Osteoblast (primary cell): ENCODE data around the gene GLI3. TPM values are rescaled to one million over a fixed set of nuclear protein-coding genes. Genes with fewer than 3 reads are reported as not detected.

Experiments used
- DNase-seq: peaks from one replicate; pipeline ENCODE4 v3.0.0; 2011; ENCODE audit warnings: low spot score, mixed read lengths; ENCODE audit not compliant: insufficient read length; ENCODE audit errors: missing footprints
- H2AFZ ChIP-seq: 2 replicates; pipeline ENCODE4 v1.6.0; 2011; ENCODE audit warnings: mild to moderate bottlenecking, low read length
- H3K27ac ChIP-seq: 2 replicates; pipeline ENCODE4 v1.5.1; 2011; ENCODE audit warnings: mild to moderate bottlenecking, low read depth, low read length, moderate library complexity
- H3K27me3 ChIP-seq: 2 replicates; pipeline ENCODE4 v1.6.0; 2012; ENCODE audit warnings: mild to moderate bottlenecking, control low read depth, inconsistent platforms, low read length, moderate library complexity; ENCODE audit not compliant: insufficient read depth
- H3K36me3 ChIP-seq: 2 replicates; pipeline ENCODE4 v1.5.1; 2011; ENCODE audit warnings: mild to moderate bottlenecking, low read length, control low read depth, moderate library complexity; ENCODE audit not compliant: insufficient read depth
- H3K4me1 ChIP-seq: 2 replicates; pipeline ENCODE4 v1.5.1; 2011; ENCODE audit warnings: mild to moderate bottlenecking, low read length, control low read depth, moderate library complexity; ENCODE audit not compliant: insufficient read depth
- H3K4me2 ChIP-seq: 2 replicates; pipeline ENCODE4 v1.6.0; 2011; ENCODE audit warnings: mild to moderate bottlenecking, low read length; ENCODE audit not compliant: insufficient read depth
- H3K4me3 ChIP-seq: fragments of 200-600 bp; sonication (generic); 3 replicates; pipeline ENCODE4 v1.5.1; 2012; ENCODE audit warnings: mild to moderate bottlenecking, low read length, inconsistent platforms; ENCODE audit not compliant: insufficient read depth
- H3K79me2 ChIP-seq: 2 replicates; pipeline ENCODE4 v1.6.0; 2012; ENCODE audit warnings: mild to moderate bottlenecking, low read length, control low read depth, inconsistent platforms; ENCODE audit not compliant: insufficient read depth
- H3K9me3 ChIP-seq: 2 replicates; pipeline ENCODE4 v1.5.1; 2011; ENCODE audit warnings: low read depth, low read length, control low read depth
- H4K20me1 ChIP-seq: 2 replicates; pipeline ENCODE4 v1.6.0; 2012; ENCODE audit warnings: mild to moderate bottlenecking, low read length, control low read depth; ENCODE audit not compliant: insufficient read depth
- CTCF ChIP-seq: IDR thresholded peaks from 2 replicates; pipeline ENCODE4 v1.5.1; 2011; ENCODE audit warnings: mild to moderate bottlenecking, low read depth, low read length, moderate library complexity; ENCODE audit errors: extremely low read depth
- total RNA-seq: library from RNA; depleted of rRNA; stranded (reverse); fragments of >200 nt; gene quantifications from 2 replicates; pipeline ENCODE4 v1.2.3, GENCODE V29; 2012

Gene GLI3
- 10.9 and 11.9 TPM in 2 replicates for total RNA-seq

DNA sequence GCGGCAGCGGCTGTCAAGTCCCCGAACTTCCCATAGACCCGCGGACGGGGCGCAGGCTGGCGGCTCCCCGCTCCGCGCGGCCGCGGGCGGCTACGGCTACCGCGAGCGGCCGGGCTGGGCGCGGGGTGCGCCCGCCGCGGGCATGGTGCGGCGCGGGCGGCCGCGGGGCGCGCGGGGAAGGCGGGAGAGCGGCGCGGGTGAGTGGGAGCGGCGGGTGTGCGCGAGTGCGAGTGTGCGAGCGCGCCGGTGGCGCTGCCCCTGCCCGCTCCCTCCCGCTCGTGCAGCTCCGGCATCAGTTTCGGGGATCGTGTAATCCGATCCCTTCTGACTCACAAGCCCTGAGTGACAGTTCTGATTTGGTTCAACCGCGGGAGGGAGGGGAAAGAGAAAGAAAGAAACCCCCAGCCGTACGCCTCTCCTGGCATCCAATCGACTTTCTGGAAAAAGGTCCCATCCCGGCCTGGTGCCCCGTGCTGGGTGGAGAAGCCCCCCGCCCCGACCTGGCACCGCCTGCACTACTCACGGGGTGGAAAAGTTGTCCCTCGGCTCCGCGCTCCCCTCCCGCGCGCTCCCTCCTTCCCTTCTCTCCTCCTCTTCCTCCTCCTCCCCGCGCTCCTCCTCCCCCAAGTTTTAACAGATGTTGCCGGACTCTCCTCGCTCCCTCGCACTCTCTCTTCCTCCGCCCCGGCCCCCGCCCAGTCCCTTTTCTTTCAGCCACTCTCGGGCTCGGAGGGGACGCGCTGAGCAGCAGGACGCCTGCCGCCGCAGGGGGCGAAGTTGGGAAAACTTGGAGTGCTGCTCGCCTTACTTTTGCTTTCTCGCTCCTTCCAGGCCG, at the start of gene GLI3:
Gene GLI3 (minus strand): TSS at position 234 of the 835 bp plus-strand sequence. CDS start 13,956 bp downstream, outside the sequence.
- Histone ChIP-seq H3K79me2 (peaks cover 36% of the 10 kb centered on the region), H3K27ac (peak within 1 kb of the TSS; percentile 84), H3K36me3 (no peaks in the 10 kb centered on the region), H3K9me3 (no peaks in the 10 kb centered on the region), H4K20me1 (peaks cover 8% of the 10 kb centered on the region), H3K4me3 (peak within 1 kb of the TSS; percentile 92), H3K27me3 (no peaks in the 10 kb centered on the region), H2AFZ (peak within 1 kb of the TSS; percentile 91), H3K4me2 (peak within 1 kb of the TSS; percentile 90), H3K4me1 (peaks cover 44% of the 10 kb centered on the region)
- peak; percentile 99 for DNase-seq
- peak; percentile 13 for TF ChIP-seq CTCF

DNA sequence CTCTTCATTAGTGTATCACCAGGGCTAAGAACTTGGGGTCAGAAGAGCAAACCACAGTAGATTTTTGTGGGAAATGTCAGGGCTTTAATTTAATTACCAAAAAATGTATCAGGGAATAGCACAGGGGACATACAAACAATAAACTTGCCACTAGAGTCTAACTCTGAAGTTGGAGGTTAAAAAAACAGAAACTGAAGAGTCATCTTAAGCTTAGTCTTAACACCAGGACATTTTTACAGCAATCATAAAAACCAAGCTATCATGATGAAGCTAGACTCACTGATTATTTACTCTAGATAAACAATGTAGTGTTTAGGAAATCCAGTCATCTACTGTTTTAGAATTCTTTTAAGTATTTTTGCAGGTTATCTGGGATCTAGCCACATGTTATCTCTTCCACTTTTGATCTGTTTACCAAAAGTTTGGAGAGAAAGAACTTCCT, 48.4 kb upstream of the GLI3 start:
- DNase-seq: no peak

GRCh38 chr7:42283553-42283952, 46.5 kb upstream of the GLI3 start:
- Histone ChIP-seq H3K27ac (no peak overlapping the region), H3K36me3 (no peaks in the 10 kb centered on the region), H3K4me1 (peaks cover 6% of the 10 kb centered on the region), H2AFZ (no peak overlapping the region), H3K79me2 (no peaks in the 10 kb centered on the region), H3K4me3 (no peak overlapping the region), H4K20me1 (no peaks in the 10 kb centered on the region), H3K4me2 (no peak overlapping the region), H3K27me3 (peaks cover 26% of the 10 kb centered on the region), H3K9me3 (no peaks in the 10 kb centered on the region)
- DNase-seq: peak; percentile 48
- TF ChIP-seq CTCF: no peak

More for the DNA sequence above, 48.4 kb upstream of the GLI3 start:
- no peak overlapping the region for H3K4me3 ChIP-seq
- H3K36me3 ChIP-seq: no peaks in the 10 kb centered on the region
- H3K27me3 ChIP-seq: peaks cover 31% of the 10 kb centered on the region
- no peak overlapping the region for H3K4me2 ChIP-seq
- H3K79me2 ChIP-seq: no peaks in the 10 kb centered on the region
- H2AFZ ChIP-seq: no peak overlapping the region
- no peak for TF ChIP-seq CTCF
- H3K9me3 ChIP-seq: no peaks in the 10 kb centered on the region
- H3K4me1 ChIP-seq: peaks cover 6% of the 10 kb centered on the region
- no peaks in the 10 kb centered on the region for H4K20me1 ChIP-seq
- no peak overlapping the region for H3K27ac ChIP-seq

- no peaks in the 10 kb centered on the region for H3K9me3 ChIP-seq
- TF ChIP-seq CTCF: no peak
- H3K36me3 ChIP-seq: no peaks in the 10 kb centered on the region
- no peaks in the 10 kb centered on the region for H3K79me2 ChIP-seq
- peaks cover 12% of the 10 kb centered on the region for H3K4me1 ChIP-seq
- DNase-seq: no peak
- no peaks in the 10 kb centered on the region for H4K20me1 ChIP-seq
- H3K4me2 ChIP-seq: no peak overlapping the region
- H3K27ac ChIP-seq: no peak overlapping the region
- H2AFZ ChIP-seq: no peak overlapping the region
- peaks cover 19% of the 10 kb centered on the region for H3K27me3 ChIP-seq
- H3K4me3 ChIP-seq: no peak overlapping the region
Measured at GRCh38 chr7:42278344-42278743, 41.3 kb upstream of the GLI3 start.
